Astrocyte of the cerebellum (primary cell): ENCODE measurements around the gene SGCA.

Experiments used
- DNase-seq: peaks from one replicate; pipeline ENCODE4 v3.0.0-alpha.2; 2011; ENCODE audit warnings: low read depth
- H3K4me3 ChIP-seq: 2 replicates; pipeline ENCODE4 v1.5.1; 2011; ENCODE audit warnings: mild to moderate bottlenecking, low read depth, low read length, moderate library complexity
- CTCF ChIP-seq: IDR thresholded peaks from 2 replicates; pipeline ENCODE4 v1.5.1; 2012; ENCODE audit warnings: low read length, low read depth, moderate library complexity, mild to moderate bottlenecking; ENCODE audit errors: missing control alignments
- in situ Hi-C: cut with HindIII; loops from 2 replicates; pipeline ENCODE4 v1.10.0; 2017; ENCODE audit warnings: low sequenced_read_pairs

SGCA gene

GRCh38 chr17:50149417-50150353, 16.1 kb upstream of the SGCA start:
- in situ Hi-C loops: no loop called here
- TF ChIP-seq CTCF: peak; percentile 3
- peak overlapping the region; percentile 78 for H3K4me3 ChIP-seq
- no peak for DNase-seq

- in situ Hi-C loops: no loop called here
- TF ChIP-seq CTCF: no peak
- DNase-seq: no peak
Measured at GRCh38 chr17:50150354-50151040, 15.3 kb upstream of the SGCA start, which contains the start of gene PPP1R9B. TSS of gene PPP1R9B (minus strand) at chr17:50150677. CDS start at chr17:50150513, 164 bp downstream.

GRCh38 chr17:50151041-50151936, 14.5 kb upstream of the SGCA start:
- in situ Hi-C loops: no loop called here

More at GRCh38 chr17:50150354-50151040, 15.3 kb upstream of the SGCA start, which contains the start of gene PPP1R9B:
- peak within 1 kb of the TSS; percentile 78 for H3K4me3 ChIP-seq

GRCh38 chr17:50151937-50152547, 13.8 kb upstream of the SGCA start:
- DNase-seq: peak; percentile 63
- H3K4me3 ChIP-seq: peak overlapping the region; percentile 78
- no peak for TF ChIP-seq CTCF
- in situ Hi-C loops: no loop called here

More at GRCh38 chr17:50151041-50151936, 14.5 kb upstream of the SGCA start:
- TF ChIP-seq CTCF: peak; percentile 54
- DNase-seq: peak; percentile 81
- H3K4me3 ChIP-seq: peak overlapping the region; percentile 78

GRCh38 chr17:50152736-50153135, 13.1 kb upstream of the SGCA start:
- no peak for TF ChIP-seq CTCF
- in situ Hi-C loops: no loop called here
- H3K4me3 ChIP-seq: peak overlapping the region; percentile 78
- DNase-seq: no peak
